HG03342 (cell line): ENCODE measurements around the gene LAMTOR5.

ENCODE experiments used
- ATAC-seq: cut with Tn5 transposase; IDR thresholded peaks from one replicate; pipeline ENCODE4 v1.9.1; 2021; ENCODE audit warnings: mild to moderate bottlenecking, moderate library complexity; ENCODE audit not compliant: unreplicated experiment

LAMTOR5 gene

DNA sequence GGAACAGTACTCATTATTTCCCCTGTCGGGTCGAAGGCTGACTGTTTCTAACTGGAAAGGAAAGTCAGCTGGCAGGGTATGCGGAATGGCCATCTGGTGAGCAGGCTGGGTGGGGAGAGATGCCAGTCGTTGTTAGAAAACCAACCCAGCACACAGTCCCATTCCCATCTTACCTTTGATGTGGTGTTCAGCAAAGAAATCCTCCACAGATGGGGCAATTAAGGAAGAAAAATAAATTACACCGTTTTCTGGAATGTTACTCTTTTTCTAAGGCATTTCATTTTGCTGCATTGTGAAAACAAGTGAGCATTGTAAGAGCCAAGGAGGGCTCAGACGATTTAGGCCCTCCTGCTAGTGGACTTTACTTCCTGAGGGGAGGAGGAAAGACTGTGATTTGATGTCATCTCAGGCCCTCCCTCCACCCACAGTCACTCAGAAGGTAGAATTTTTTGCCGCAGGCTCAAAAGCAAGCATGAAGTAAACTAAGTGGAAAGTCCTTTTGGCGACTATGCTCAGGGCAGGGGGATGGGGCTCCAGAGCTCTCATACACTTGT, 16.7 kb downstream of the LAMTOR5 start, which contains the start of gene SLC16A4:
Gene SLC16A4, minus strand, starts transcription at position 335 of the 554 bp plus-strand sequence. CDS start 1,703 bp downstream, outside the sequence.
- no peak for ATAC-seq

DNA sequence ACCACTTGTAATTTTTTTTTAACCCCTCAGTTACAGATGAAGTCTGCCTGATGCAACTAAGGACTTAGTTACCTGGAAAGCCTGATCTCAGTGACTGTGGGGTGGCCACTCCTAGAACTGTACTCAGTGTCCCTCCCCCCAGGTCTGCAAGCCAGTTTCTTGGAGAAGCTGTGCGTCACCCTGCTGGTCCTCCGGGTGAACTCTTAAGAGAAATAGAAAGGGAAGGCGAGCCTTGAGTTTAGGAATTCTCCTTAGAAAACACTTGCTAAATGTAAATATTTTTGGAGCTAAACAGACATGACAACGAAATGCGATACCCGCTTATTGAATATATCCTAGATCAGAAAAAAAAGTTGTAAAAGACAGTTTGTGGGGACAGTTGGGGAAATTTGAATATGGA, 17.4 kb downstream of the LAMTOR5 start:
- no peak for ATAC-seq

DNA sequence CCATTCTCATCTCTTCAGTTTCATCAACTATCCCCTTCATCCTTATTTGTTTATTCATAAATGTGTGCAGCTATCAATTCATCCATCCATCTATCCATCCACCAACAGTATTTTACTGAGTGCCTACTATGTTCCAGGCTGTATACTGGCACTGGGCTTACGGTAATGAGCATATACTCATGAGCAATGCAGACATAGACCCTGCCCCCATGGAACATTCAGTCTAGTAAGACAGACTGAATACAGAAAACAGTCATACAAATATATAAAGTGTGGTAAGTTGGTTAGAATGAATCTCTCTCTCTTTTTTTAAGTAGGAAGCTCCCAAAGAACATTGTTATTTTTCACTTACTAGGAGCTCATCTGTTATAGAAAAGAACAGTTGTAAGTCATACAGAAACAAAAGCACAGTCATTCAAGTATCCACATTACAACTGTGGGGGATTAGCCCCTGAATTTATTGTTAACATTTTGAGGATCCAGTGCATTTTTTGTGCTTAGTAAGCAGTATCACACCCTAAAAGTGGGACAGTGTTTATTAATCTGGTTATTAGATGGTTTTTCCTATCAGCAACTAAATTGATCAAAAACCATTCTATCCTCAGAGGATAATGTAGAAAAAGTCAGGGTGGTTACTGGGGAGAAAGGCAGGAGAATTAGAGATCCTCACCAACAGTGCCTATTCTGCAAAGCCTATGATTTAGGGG, 20.3 kb downstream of the LAMTOR5 start:
- no peak for ATAC-seq

DNA sequence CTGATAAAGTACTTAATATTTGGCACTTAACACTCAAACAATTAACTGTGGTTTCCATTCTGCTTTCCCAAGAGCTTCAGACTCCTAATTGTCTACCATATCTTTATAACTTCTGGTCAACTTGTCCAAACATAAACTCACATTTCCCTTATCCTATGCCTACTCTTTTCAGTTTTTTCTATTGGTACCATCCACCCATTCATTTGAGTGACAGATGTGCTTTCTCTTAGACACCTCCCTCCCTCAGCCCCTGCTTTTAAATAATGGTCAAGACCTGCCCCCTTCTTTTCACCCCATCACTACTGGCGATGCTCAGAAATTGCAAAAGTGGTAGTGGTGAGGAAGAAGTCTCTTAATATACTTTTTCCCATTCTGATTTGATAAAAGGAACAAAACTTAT, 22.1 kb downstream of the LAMTOR5 start:
- ATAC-seq, result no peak

DNA sequence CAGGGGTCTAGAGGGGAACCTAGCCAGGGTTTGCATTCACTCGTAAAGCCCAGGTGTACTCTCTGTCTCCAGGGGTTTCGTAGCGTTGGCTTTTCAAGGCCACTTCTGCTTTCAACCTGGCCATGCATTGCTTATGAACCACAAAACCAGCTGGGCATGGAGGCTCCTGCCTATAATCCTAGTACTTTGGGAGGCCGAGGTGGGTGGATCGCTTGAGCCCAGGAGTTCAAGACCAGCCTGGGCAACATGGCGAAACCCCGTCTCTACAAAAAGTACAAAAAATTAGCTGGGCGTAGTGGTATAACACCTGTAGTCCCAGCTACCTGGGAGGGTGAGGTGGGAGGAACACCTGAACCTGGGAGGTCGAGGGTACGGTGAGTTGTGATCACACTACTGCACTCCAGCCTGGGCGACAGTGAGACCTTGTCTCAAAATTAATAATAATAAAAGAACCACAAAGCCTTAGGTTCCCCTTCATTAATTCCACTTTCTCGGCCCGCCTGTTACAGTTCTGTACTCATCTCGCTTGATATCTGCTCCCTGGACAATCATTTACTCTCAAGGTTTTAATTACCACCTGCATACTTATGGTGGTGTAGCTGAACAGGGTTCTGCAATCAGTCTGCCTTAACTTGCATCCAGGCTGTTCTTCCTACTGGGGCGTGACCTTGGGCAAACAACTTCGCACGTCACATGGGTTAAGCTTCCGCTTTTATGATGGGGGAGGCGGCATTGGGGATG, 22.7 kb downstream of the LAMTOR5 start:
- peak; percentile 64 for ATAC-seq

DNA sequence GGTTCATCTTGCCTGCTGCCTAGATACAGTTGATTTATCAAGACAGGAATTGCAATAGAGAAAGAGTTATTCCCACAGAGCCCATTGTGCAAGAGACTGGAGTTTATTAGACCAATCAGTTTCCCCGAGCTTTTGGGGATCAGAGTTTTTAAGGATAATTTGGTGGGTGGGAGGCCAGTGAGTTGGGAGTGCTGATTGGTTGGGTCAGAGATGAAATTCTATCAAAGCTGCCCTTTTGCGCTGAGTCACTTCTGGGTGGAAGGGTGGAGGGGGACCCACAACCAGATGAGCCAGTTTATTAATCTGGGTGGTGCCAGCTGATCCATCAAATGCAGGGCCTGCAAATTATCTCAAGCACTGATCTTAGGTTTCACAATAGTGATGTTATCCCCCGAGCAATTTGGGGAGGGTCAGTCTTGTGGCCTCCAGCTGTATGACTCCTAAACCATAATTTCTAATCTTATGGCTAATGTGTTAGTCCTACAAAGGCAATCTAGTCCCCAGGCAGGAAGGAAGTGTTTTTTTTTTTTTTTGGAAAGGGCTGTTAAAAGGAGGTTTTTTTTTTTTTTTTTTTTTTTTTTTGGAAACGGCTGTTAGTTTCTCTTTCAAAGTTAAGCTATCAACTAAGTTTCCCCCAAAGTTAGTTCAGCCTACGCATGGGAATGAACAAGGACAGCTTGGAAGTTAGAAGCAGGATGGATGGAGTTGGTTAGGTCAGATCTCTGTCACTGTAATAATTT, 24.1 kb downstream of the LAMTOR5 start:
- no peak for ATAC-seq

DNA sequence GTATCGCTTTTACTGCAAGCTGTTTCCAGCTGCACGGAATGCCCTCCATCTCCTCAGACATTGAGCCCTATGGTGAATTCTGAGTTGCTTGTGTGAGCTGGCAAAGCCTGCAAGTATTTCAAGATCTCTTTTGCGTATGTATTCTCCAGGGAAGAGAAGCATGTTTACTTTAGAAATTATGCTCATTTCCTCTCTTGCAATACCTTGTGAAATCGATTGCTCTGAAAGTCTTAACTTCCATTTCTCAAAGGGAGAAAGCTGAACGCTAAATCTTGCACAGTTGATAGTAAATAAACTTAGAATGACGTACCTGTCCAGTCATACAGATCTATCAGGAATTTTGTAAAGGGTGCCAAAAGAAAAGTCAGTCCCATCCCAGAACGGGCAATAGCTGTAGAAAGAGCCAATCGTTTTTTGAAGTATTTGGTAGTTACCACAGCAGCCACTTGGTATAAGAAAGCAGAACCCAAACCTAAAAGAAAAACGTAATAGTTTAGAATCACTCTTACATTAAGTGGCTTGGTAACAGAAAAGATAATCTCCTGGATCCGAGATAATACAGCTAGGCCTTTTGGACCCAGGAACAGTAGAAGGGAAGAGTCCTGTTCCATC, 26.7 kb downstream of the LAMTOR5 start:
- no peak for ATAC-seq

DNA sequence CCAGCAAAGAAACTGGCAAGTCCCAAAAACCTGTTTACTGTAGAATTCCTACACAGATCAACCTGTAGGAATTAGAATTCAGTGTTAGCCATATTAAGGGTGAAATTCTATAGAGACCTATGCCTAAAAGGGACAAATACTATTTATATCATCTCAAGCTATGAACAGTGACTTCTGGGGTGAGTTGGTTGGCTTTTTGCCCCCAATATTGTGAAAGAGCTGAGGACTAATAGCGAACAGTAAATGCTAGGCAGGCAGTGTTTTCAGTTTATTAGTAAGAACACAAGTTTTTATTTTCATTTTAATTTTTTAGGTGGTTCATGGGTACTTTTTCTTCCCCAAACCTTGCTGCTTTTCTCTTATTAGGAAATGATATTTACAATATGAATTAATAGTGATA, 32.0 kb downstream of the LAMTOR5 start:
- no peak for ATAC-seq

DNA sequence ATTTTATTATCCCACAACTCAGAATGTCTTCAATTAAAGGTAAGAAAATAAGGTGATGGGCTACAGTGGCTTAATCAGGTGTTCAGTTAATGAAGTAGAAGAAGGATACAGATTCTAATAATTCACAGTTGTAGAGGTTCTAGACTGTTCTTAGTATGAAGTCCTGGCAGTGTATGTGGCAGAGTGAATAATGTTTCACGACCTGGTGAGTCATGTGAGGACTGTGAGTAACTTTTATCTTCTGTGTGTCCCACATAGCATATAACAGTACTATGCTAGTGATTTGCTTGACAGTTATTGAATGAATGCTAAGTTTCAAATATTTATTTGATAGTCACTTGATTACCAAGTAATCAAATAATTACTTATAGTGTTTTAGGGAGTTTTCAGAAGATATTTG, 36.7 kb downstream of the LAMTOR5 start:
- no peak for ATAC-seq

DNA sequence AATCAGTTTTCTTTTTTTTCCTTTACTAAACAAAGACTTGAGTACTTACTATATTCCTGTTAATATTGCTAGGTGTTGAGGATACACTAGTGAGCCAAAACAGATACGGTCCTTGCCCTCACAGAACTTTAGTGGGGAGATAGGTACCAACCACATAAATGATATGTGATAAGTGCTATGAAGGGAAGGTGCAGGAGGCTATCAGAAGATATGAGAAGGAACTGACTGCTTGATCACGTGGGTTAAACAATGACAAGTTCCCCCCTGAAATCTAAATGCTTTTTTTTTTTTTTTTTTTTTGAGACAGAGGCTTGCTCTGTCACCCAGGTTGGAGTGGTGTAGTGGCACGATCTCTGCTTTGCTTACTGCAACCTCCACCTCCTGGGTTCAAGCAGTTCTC, 43.3 kb downstream of the LAMTOR5 start:
- ATAC-seq, result no peak

DNA sequence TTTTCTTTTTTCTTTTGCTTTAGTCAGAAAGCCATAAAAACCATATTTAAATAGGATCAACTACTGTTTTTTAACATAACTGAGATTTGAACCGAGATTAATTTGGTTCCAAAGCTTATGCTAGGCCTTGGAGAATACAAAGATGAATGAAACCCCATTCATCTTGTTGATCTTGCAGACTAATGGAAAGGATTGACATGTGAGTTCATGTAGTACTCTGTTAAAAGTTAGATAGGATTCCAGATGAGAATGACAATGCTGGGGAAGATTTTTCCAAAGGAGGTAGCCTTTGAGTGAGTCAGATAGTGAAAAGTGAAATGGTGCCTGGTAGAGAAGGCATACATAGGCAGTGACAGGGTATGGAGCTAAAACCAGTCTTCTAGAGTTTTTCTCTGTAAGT, 45.6 kb downstream of the LAMTOR5 start:
- no peak for ATAC-seq

DNA sequence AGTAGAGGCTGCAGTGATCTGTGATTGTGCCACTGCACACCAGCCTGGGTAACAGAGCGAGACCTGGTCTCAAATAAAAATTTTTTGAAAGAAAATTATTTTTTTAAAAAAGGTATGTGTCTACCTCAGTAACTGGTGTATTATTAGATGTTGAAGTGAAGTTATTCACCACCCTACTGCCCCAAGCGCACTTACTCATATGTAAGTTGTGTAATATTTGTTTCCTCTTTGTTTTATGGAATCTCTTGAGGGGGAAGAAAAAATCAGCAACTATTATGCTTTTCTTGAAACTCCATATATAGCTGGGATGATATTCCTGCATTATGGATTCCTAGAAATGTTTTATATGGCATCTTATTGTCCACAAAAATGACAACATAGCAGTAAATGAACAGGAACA, 47.1 kb downstream of the LAMTOR5 start:
- ATAC-seq, result no peak

DNA sequence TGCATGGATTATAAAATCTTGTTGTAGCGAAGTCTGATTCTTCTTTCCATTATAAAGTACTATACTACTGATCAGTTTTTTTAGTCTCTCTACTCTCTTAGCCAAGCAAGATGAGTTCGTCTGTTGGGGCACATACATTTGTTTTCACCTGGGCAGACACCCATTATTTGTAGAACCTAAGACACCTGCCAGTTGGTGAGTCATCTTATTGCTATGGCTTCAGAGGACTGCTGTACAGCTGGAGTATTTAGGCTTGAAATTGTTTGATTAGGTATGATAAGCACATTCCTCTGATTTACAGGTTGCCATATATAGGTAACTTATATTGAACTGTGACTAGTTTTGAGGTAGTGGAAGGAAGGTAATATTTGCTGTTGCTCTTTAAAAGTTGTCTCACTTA, 51.1 kb downstream of the LAMTOR5 start:
- ATAC-seq, result no peak

DNA sequence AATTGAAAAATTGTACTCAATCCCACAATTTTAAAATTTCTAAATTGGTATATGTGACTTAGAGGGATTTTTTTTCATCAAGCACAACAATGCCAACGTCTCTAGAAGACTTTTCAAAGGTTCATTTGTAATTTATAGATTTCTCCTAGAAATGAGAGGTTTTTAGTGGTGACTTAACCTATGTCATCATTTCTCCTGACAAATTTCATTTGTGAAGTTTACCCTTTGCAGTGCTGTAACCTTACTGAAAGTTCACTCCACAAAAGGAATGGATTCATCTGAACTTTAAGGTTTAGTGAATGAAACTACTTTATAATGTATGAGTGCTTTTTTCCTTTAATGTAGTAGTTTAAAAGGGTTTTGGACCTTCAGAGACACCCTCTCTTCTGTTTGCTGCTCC, 52.2 kb downstream of the LAMTOR5 start:
- ATAC-seq, result no peak
